Measurements from ENCODE around the gene RHCG. TPM values are rescaled to one million over a fixed set of nuclear protein-coding genes. Genes with fewer than 3 reads are reported as not detected.

RHCG gene
- total RNA-seq, 4 donors from 2014 or later, result 2,342 to 7,076 (median 3,336) TPM

DNA sequence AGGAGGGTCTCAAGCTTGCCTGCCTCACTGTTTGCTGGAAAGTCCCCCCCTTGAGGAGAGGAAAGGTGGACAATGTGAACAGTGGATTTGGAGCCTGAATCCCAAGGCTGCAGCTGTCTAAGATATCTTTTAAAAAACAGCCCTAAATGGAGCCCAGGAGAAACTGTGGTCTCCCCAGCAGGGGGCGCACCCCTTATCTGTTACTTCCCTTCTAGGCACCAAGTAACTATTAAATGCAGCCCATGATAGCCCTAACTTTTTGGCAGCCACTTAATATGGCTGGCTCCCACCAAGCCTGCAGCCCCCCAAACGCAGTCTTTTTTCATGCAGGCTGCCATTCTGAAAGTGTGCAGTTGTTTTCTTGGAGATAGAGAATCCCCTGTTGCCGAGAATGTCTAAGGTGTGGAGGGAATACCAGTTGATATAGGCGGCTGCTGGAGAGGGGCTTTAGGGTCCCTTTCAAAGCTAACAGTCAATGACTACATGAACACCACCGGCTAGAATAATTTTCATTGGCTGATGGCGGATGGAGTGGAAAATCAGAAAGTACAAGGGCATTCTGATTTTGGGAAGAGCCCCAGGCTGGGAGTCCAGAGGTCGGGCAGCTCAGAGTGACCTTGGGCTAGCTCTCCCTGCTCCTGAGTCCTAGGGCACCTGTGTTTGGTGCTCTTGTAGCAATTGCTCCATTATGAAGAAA lies 1.3 kb downstream of the RHCG start:
- DNase-seq, result no peak
- H3K27me3 ChIP-seq, result peaks cover 0 to 87% (median 0%) of the 10 kb centered on the region in 4 donors

DNA sequence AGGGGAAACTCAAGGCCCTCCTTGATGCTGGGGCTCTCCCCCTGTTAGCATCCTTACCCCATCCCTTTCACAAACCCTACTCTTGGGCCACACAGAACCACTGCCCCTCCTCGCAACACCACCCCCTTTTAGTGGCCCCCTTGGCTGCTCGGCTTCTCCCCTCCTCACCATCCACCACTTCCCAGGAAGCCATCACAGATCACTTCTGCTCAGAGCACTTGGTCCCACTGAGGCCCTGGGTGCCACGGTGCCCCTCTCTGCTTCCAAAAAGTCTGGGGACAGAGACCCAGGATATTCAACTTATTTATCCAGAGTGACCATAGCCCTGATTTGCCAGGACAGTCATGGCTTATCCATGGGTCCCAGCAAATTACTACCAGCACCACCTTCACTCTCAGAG lies 2.4 kb downstream of the RHCG start:
- DNase-seq, result no peak
- TF ChIP-seq POLR2A (IDR thresholded peaks at IDR 0.05), result peak in 1 of 4 donors; percentile 13
- TF ChIP-seq, protein P1, sequence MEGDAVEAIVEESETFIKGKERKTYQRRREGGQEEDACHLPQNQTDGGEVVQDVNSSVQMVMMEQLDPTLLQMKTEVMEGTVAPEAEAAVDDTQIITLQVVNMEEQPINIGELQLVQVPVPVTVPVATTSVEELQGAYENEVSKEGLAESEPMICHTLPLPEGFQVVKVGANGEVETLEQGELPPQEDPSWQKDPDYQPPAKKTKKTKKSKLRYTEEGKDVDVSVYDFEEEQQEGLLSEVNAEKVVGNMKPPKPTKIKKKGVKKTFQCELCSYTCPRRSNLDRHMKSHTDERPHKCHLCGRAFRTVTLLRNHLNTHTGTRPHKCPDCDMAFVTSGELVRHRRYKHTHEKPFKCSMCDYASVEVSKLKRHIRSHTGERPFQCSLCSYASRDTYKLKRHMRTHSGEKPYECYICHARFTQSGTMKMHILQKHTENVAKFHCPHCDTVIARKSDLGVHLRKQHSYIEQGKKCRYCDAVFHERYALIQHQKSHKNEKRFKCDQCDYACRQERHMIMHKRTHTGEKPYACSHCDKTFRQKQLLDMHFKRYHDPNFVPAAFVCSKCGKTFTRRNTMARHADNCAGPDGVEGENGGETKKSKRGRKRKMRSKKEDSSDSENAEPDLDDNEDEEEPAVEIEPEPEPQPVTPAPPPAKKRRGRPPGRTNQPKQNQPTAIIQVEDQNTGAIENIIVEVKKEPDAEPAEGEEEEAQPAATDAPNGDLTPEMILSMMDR (IDR thresholded peaks at IDR 0.05), result no peak
- H3K9me3 ChIP-seq, result no peaks in the 10 kb centered on the region
- H3K4me3 ChIP-seq, result peak overlapping the region; percentile 42 to 64 (median 59)
- H3K4me1 ChIP-seq, result peaks cover 6 to 65% (median 8%) of the 10 kb centered on the region in 3 donors
- 81 to 92% methylated on average over 2 to 3 of the region's 3 CpGs for WGBS, 2 donors
- H3K27ac ChIP-seq, result peak overlapping the region; percentile 32 to 93 (median 88)
- peaks cover 0 to 72% (median 6%) of the 10 kb centered on the region in 3 donors for H3K36me3 ChIP-seq
- peaks cover 0 to 90% (median 0%) of the 10 kb centered on the region in 4 donors for H3K27me3 ChIP-seq
- intact Hi-C loops (cut with DNase I), result no loop called here

More for the DNA sequence above, 1.3 kb downstream of the RHCG start:
- TF ChIP-seq, protein P1 (IDR thresholded peaks at IDR 0.05), result peak in 5 of 6 experiments; percentile 21 to 70 (median 46)
- TF ChIP-seq POLR2A (IDR thresholded peaks at IDR 0.05), result no peak
- intact Hi-C loops (cut with DNase I), result no loop called here
- 71 to 72% methylated on average over 3 to 7 of the region's 7 CpGs for WGBS, 2 donors
- peak overlapping the region; percentile 79 to 93 (median 88) for H3K27ac ChIP-seq
- peaks cover 0 to 61% (median 6%) of the 10 kb centered on the region in 3 donors for H3K36me3 ChIP-seq
- peak overlapping the region; percentile 42 to 64 (median 59) for H3K4me3 ChIP-seq
- peaks cover 12 to 66% (median 14%) of the 10 kb centered on the region in 3 donors for H3K4me1 ChIP-seq
- H3K9me3 ChIP-seq, result no peaks in the 10 kb centered on the region

DNA sequence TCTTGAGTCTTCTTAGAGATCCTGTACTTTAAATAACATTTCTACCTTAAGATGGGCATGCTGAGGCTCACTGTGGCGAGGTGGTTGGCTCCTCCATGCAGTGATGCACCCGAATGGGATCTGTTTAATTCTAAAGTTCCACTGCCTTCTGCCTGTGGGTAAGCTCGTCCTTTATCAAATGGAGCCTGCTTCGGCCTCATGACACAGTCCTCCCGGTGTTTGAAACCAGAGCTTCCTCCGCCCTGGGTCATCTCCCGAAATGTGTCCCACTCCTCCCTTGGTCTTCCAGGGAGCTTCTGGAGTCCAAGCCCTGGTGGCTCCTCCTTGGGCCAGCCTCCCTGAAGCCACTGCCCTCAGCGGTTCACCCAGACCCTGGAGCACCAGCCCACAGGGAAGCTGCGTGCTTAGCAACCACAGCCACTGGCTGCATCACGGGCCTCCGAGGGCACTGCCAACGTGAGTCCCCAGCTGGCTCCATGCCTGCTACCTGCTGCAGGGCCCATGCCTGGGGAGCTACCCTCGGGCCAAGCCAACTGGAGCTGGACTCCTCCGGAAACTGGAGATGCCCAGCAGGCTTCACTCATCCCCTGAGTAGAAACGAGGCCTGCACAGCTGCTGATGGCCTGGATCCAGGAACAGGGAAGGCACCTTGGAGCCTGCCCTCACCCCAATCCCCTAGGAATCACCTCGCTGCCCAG lies 3.3 kb downstream of the RHCG start:
- intact Hi-C loops (cut with DNase I), result no loop called here
- peaks cover 4 to 60% (median 8%) of the 10 kb centered on the region in 3 donors for H3K4me1 ChIP-seq
- H3K27ac ChIP-seq, result peak overlapping the region; percentile 32 to 93 (median 88)
- WGBS, 2 donors, result 80 to 85% methylated on average over 7 to 8 of the region's 16 CpGs
- no peak for DNase-seq
- H3K27me3 ChIP-seq, result peaks cover 0 to 85% (median 0%) of the 10 kb centered on the region in 4 donors
- peaks cover 0 to 78% (median 6%) of the 10 kb centered on the region in 3 donors for H3K36me3 ChIP-seq
- TF ChIP-seq, protein P1 (IDR thresholded peaks at IDR 0.05), result no peak
- H3K9me3 ChIP-seq, result no peaks in the 10 kb centered on the region
- peak overlapping the region; percentile 42 to 64 (median 59) for H3K4me3 ChIP-seq

DNA sequence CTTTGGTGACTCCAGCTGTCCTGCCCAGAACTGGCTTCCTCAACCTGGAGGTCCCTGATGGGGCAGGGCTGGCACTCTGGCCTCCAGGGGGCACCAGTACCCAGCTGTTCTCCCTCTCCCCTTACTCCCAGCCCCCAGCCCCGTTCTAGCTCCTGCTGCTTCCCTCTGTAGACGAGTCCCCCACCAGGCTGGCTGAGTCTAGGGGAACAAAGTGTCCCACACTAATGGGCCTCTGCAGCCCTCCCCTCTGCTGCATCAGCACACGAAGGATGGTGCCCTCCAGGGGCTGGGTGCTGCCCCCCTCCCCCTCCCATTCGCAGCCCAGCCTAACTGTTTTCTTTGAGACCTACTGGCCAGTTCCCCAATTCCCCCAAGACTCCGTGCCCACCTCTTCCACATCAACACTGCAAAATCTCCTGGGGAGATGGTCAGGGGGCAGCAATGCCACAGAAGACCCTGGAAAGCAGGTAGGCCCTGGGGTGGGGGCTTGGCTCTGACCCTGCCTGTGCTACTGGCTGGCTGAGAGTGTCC lies 4.2 kb downstream of the RHCG start:
- TF ChIP-seq POLR2A (IDR thresholded peaks at IDR 0.05), result no peak
- TF ChIP-seq, protein P1 (IDR thresholded peaks at IDR 0.05), result peak in 4 of 6 experiments; percentile 17 to 46 (median 19)
- no peak for DNase-seq
- intact Hi-C loops (cut with DNase I), result no loop called here
- peak overlapping the region in 2 of 4 donors; percentile 57 to 61 for H3K4me3 ChIP-seq
- H3K9me3 ChIP-seq, result no peaks in the 10 kb centered on the region
- 25 to 32% methylated on average over 5 of the region's 5 CpGs for WGBS, 2 donors
- H3K27ac ChIP-seq, result peak overlapping the region in 3 of 4 donors; percentile 4 to 93 (median 92)
- H3K27me3 ChIP-seq, result peaks cover 0 to 83% (median 0%) of the 10 kb centered on the region in 4 donors
- H3K4me1 ChIP-seq, result peaks cover 4 to 66% (median 8%) of the 10 kb centered on the region in 3 donors
- H3K36me3 ChIP-seq, result peaks cover 0 to 87% (median 8%) of the 10 kb centered on the region in 3 donors

Measured in esophagus squamous epithelium (tissue), 5 donors.